GM12873 (cell line): Measurements from ENCODE around the gene ZER1.

ENCODE experiments used
- CTCF ChIP-seq: IDR thresholded peaks from 2 replicates; pipeline ENCODE4 v1.5.1; 2012; ENCODE audit warnings: low read depth, mild to moderate bottlenecking, moderate library complexity, low read length, control low read depth; ENCODE audit not compliant: insufficient read depth; ENCODE audit errors: missing control alignments

The ZER1 gene

GRCh38 chr9:128712451-128713410 lies 59.0 kb downstream of the ZER1 start:
- TF ChIP-seq CTCF = no peak

- TF ChIP-seq CTCF = no peak
These were observed 64.3 kb downstream of the ZER1 start for GRCh38 chr9:128707446-128707845.

GRCh38 chr9:128706671-128707381 lies 64.9 kb downstream of the ZER1 start:
- no peak for TF ChIP-seq CTCF

- TF ChIP-seq CTCF = no peak
These were observed 65.7 kb downstream of the ZER1 start for GRCh38 chr9:128706045-128706444.

- no peak for TF ChIP-seq CTCF
These were observed 66.4 kb downstream of the ZER1 start for GRCh38 chr9:128705051-128705965.

GRCh38 chr9:128704356-128704670 lies 67.4 kb downstream of the ZER1 start:
- no peak for TF ChIP-seq CTCF
